HCT116 (cell line): ENCODE results near the gene ZSCAN25. TPM values are rescaled to one million over a fixed set of nuclear protein-coding genes. Genes with fewer than 3 reads are reported as not detected.

Source experiments
- ATAC-seq: fragments of 200-7000 bp; cut with Tn5 transposase; 2 replicates; pipeline ENCODE4 v1.9.1; 2020; ENCODE audit warnings: mild to moderate bottlenecking, moderate library complexity
- Bru-seq: library from RNA; stranded (reverse); fragments of 400-500 nt; gene quantifications from one replicate; lab custom pipeline; 2021; lab: Mats Ljungman, UMichigan
- BruChase-seq, 2 experiments: library from RNA; stranded (reverse); fragments of 400-500 nt; gene quantifications; one replicate each; lab custom pipeline; 2021; lab: Mats Ljungman, UMichigan
- BruUV-seq: library from RNA; stranded (reverse); fragments of 400-500 nt; replicated peaks from 2 replicates; lab custom pipeline; 2021; lab: Mats Ljungman, UMichigan
- CTCF ChIA-PET: fragments of 300-600 bp; sonication (Branson Sonifier 250); formaldehyde crosslinking; loops from one replicate; lab custom pipeline; 2021; ENCODE audit warnings: antibody characterized with exemption; lab: Charles Lee
- POLR2A ChIA-PET: fragments of 300-600, 350-600 bp; sonication (Branson Sonifier 250); formaldehyde crosslinking; loops from one replicate; lab custom pipeline; 2021; ENCODE audit warnings: antibody characterized with exemption; lab: Charles Lee
- RAD21 ChIA-PET, 2 experiments: fragments of 300-600 bp; sonication (Branson Sonifier 250); formaldehyde crosslinking; loops; one replicate each; lab custom pipeline; 2023; ENCODE audit warnings: low total read pairs in 2 of 2; ENCODE audit not compliant: uncharacterized antibody in 2 of 2, unreplicated experiment in 2 of 2, low non-redundant PET in 1 of 2; lab: Charles Lee
- DNase-seq: peaks from one replicate; pipeline ENCODE4 v3.0.0-alpha.2; 2010; ENCODE audit warnings: low read depth, low spot score
- H2AFZ ChIP-seq: fragments of 200-600 bp; shearing (Covaris generic), sonication (generic); 2 replicates; pipeline ENCODE4 v1.6.1; 2017; ENCODE audit warnings: low read depth, mixed run types, mixed read lengths, antibody characterized with exemption, low read length; ENCODE audit not compliant: poor library complexity, severe bottlenecking
- H3K27ac ChIP-seq: 2 replicates; pipeline ENCODE4 v1.5.1; 2012; ENCODE audit warnings: low read depth, low read length
- H3K27me3 ChIP-seq: fragments of 200-600 bp; sonication (generic); 2 replicates; pipeline ENCODE4 v1.6.1; 2016; ENCODE audit warnings: mixed run types, low read length, mixed read lengths; ENCODE audit not compliant: insufficient read depth
- H3K36me3 ChIP-seq, 2 experiments: fragments of 200-500 bp in 1 of 2; fragments of 200-600 bp in 1 of 2; sonication (Bioruptor generic) in 1 of 2; sonication (generic) in 1 of 2; 2 replicates each; pipeline versions ENCODE4 v1.5.1 to v1.6.1; 2014 to 2016; ENCODE audit warnings: low read length in 2 of 2, inconsistent platforms in 1 of 2, mixed read lengths in 1 of 2, mixed run types in 1 of 2; ENCODE audit not compliant: insufficient read depth in 2 of 2, control insufficient read depth in 1 of 2
- H3K4me1 ChIP-seq, 2 experiments: fragments of 200-600 bp in 1 of 2; sonication (generic) in 1 of 2; 2 replicates each; pipeline versions ENCODE4 v1.5.1 to v1.6.1; 2012 to 2017; ENCODE audit warnings: low read length in 2 of 2, inconsistent platforms in 1 of 2, mild to moderate bottlenecking in 1 of 2, mixed read lengths in 1 of 2, mixed run types in 1 of 2, moderate library complexity in 1 of 2; ENCODE audit not compliant: insufficient read depth in 2 of 2, control insufficient read depth in 1 of 2
- H3K4me2 ChIP-seq: fragments of 200-600 bp; sonication (generic); 2 replicates; pipeline ENCODE4 v1.6.1; 2017; ENCODE audit warnings: mixed run types, low read length, mixed read lengths
- H3K4me3 ChIP-seq, 2 experiments: fragments of 200-600 bp in 1 of 2; sonication (generic) in 1 of 2; replicated peaks in 1 of 2; 2 replicates each; pipeline ENCODE4 v1.5.1; 2011 to 2016; ENCODE audit warnings: low read length in 2 of 2, control low read depth in 1 of 2, low read depth in 1 of 2, mild to moderate bottlenecking in 1 of 2, mixed read lengths in 1 of 2, mixed run types in 1 of 2
- H3K79me2 ChIP-seq: fragments of 200-600 bp; sonication (generic); 2 replicates; pipeline ENCODE4 v1.6.1; 2017; ENCODE audit warnings: mild to moderate bottlenecking, mixed run types, low read length, moderate library complexity, mixed read lengths; ENCODE audit not compliant: insufficient read depth
- H3K9ac ChIP-seq: fragments of 200-600 bp; sonication (generic); 2 replicates; pipeline ENCODE4 v1.6.1; 2016; ENCODE audit warnings: low read length, mixed read lengths
- H3K9me2 ChIP-seq: fragments of 200-600 bp; sonication (generic), shearing (Covaris generic); 2 replicates; pipeline ENCODE4 v1.6.1; 2017; ENCODE audit warnings: mixed run types, mild to moderate bottlenecking, moderate library complexity; ENCODE audit not compliant: insufficient read depth
- H3K9me3 ChIP-seq, 2 experiments: fragments of 200-500 bp in 1 of 2; fragments of 200-600 bp in 1 of 2; sonication (Bioruptor generic) in 1 of 2; sonication (generic) in 1 of 2; 2 replicates each; pipeline ENCODE4 v1.6.1; 2014 to 2017; ENCODE audit warnings: low read length in 2 of 2, mixed read lengths in 2 of 2, inconsistent platforms in 1 of 2, low read depth in 1 of 2, mild to moderate bottlenecking in 1 of 2, mixed run types in 1 of 2, moderate library complexity in 1 of 2; ENCODE audit not compliant: control insufficient read depth in 1 of 2, insufficient read depth in 1 of 2
- H4K20me1 ChIP-seq: fragments of 200-600 bp; sonication (generic), shearing (Covaris generic); 2 replicates; pipeline ENCODE4 v1.6.1; 2017; ENCODE audit warnings: mixed run types, mild to moderate bottlenecking, moderate library complexity; ENCODE audit not compliant: insufficient read depth
- ATF3 ChIP-seq: IDR thresholded peaks from 2 replicates; pipeline ENCODE4 v1.6.1; 2012
- CBX3 ChIP-seq: IDR thresholded peaks from 2 replicates; pipeline ENCODE4 v1.6.1; 2012; ENCODE audit warnings: low read depth
- EGR1 ChIP-seq: IDR thresholded peaks from 2 replicates; pipeline ENCODE4 v1.6.1; 2012; ENCODE audit warnings: low read depth
- ELF1 ChIP-seq: IDR thresholded peaks from 2 replicates; pipeline ENCODE4 v1.6.1; 2012; ENCODE audit warnings: low read depth, borderline replicate concordance
- EZH2 ChIP-seq: fragments of 200-600 bp; sonication (generic); IDR thresholded peaks from 2 replicates; pipeline ENCODE4 v1.6.1; 2017; ENCODE audit warnings: antibody characterized with exemption, mixed run types
- EZH2phosphoT487 ChIP-seq: fragments of 200-600 bp; IDR thresholded peaks from 2 replicates; pipeline ENCODE4 v1.6.1; 2018; ENCODE audit warnings: antibody characterized with exemption, borderline replicate concordance
- JUND ChIP-seq: IDR thresholded peaks from 2 replicates; pipeline ENCODE4 v1.6.1; 2012
- POLR2A ChIP-seq: IDR thresholded peaks from 2 replicates; pipeline ENCODE4 v1.7.0; 2011; ENCODE audit warnings: borderline replicate concordance; ENCODE audit not compliant: insufficient read depth, insufficient read length; ENCODE audit errors: extremely low read depth
- POLR2AphosphoS5 ChIP-seq: IDR thresholded peaks from 2 replicates; pipeline ENCODE4 v1.6.1; 2011; ENCODE audit warnings: mild to moderate bottlenecking, low read depth, low read length, moderate library complexity
- RAD21 ChIP-seq: IDR thresholded peaks from 2 replicates; pipeline ENCODE4 v1.6.1; 2012; ENCODE audit warnings: low read depth, mild to moderate bottlenecking
- SIN3A ChIP-seq: IDR thresholded peaks from 2 replicates; pipeline ENCODE4 v1.6.1; 2012; ENCODE audit warnings: low read depth
- SP1 ChIP-seq: IDR thresholded peaks from 2 replicates; pipeline ENCODE4 v1.6.1; 2012; ENCODE audit warnings: low read depth
- SRF ChIP-seq: IDR thresholded peaks from 2 replicates; pipeline ENCODE4 v1.6.1; 2012; ENCODE audit warnings: low read depth
- TCF7L2 ChIP-seq: IDR thresholded peaks from 2 replicates; pipeline ENCODE4 v1.7.0; 2011; ENCODE audit warnings: borderline replicate concordance, inconsistent platforms; ENCODE audit not compliant: insufficient read depth, insufficient read length; ENCODE audit errors: extremely low read depth
- YY1 ChIP-seq: IDR thresholded peaks from 2 replicates; pipeline ENCODE4 v1.6.1; 2011; ENCODE audit warnings: low read length, low read depth, moderate library complexity, mild to moderate bottlenecking; ENCODE audit not compliant: insufficient replicate concordance; ENCODE audit errors: extremely low read depth
- ZFX ChIP-seq: fragments of 450-650 bp; IDR thresholded peaks from 2 replicates; pipeline ENCODE4 v1.6.1; 2017
- ZNF274 ChIP-seq: fragments of 200-500 bp; sonication (Bioruptor generic); IDR thresholded peaks from 2 replicates; pipeline ENCODE4 v1.6.1; 2014; ENCODE audit warnings: mild to moderate bottlenecking, low read depth, low read length, inconsistent platforms
- intact Hi-C: fragments of 100-400 bp; cut with micrococcal nuclease; formaldehyde crosslinking; loops from 2 replicates; pipeline ENCODE4 v1.10.0; 2022
- long read RNA-seq: library from polyadenylated mRNA; unstranded; transcript quantifications from one replicate; pipeline ENCODE4 v2.0.0, GENCODE V29; 2021; ENCODE audit not compliant: unreplicated experiment
- polyA plus RNA-seq: library from polyadenylated mRNA; unstranded; fragments of >200 nt; gene quantifications from 2 replicates; pipeline ENCODE4 v1.2.1, GENCODE V29; 2012; ENCODE audit warnings: missing spikeins
- total RNA-seq: library from RNA; stranded (reverse); gene quantifications from one replicate; pipeline ENCODE4 v1.2.1, GENCODE V29; 2021; ENCODE audit not compliant: unreplicated experiment
- TF ChIP-seq, protein P1 (sequence below): IDR thresholded peaks from 2 replicates; pipeline ENCODE4 v1.6.1; 2011; ENCODE audit warnings: mild to moderate bottlenecking, low read length, moderate library complexity; ENCODE audit not compliant: insufficient replicate concordance; ENCODE audit errors: extremely low read depth
- TF ChIP-seq, protein P2 (sequence below): IDR thresholded peaks from 2 replicates; pipeline ENCODE4 v1.6.1; 2012
- TF ChIP-seq, protein P3 (sequence below): IDR thresholded peaks from 2 replicates; pipeline ENCODE4 v1.6.1; 2012; ENCODE audit warnings: low read depth

The ZSCAN25 gene
- 14.0 TPM for total RNA-seq
- 5.4 and 5.8 TPM in 2 replicates for polyA plus RNA-seq
- Bru-seq, nascent RNA = percentile 83 among the genes with signal in this experiment
- percentile 78 among the genes with signal in this experiment for BruChase-seq, experiment 1, labeled RNA remaining after a 6-hour chase
- BruChase-seq, experiment 2, labeled RNA remaining after a 2-hour chase = percentile 86 among the genes with signal in this experiment
- long read RNA-seq, full-length matches to known transcripts = 3 of 17 reads
- long read RNA-seq, partial matches to known transcripts = 0 of 17 reads
- long read RNA-seq, other reads (novel, unspliced or antisense) = 14 of 17 reads

DNA sequence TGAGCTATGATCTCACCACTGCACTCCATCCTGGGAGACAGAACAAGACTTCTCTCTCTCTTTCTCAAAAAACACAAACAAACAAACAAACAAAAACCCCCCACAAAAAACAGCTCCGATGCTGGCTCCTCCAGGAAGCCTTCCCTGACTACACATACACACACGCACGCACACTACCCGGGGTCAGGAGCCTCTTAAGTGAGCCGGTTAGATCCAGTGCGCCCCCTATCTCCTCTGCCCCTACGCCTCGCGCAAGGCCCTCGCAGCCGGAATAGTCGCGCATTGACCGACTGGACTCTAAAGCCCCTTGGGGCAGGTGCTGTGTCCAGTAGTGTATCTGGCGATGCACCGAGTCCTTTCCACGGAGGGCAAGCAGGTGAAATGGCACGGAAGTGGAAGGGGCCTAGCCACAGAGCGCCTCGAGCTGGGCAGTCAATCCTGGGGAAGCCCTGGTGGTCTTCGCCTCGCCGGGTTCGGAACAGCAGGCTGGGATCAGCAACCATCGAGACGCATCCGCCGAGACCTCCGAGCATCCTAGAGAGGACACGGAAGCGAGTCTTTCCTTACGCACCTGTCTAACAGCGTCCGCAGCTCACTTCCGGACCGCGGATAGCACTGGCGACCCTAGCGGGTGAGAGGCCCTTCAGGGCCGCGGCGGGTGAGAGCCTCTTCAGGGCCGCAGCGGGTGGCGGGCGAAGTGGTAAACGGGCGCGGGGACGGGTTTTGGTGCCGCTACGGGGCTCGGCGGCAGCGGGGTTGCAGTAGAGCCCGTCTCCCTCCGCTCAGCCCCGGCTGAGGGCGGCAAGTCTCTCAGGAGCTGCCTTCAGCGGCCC lies at the start of gene ZSCAN25:
TSS of gene ZSCAN25 (plus strand) at position 588 of the 833 bp plus-strand sequence. CDS start 2,661 bp downstream, outside the sequence.
- H2AFZ ChIP-seq = peak within 1 kb of the TSS; percentile 75
- H3K36me3 ChIP-seq = peaks cover 23 to 27% of the 10 kb centered on the region in 2 experiments; a peak in 3 of 4 replicates
- H3K9me2 ChIP-seq = no peaks in the 10 kb centered on the region
- BruUV-seq = TSS peak; percentile 66
- H3K27me3 ChIP-seq = no peaks in the 10 kb centered on the region
- intact Hi-C loops = loop anchor here (5.0 to 10.0 kb wide), 3 partner anchors 59 to 114 kb away; partner anchors contain the start of genes ZKSCAN5, ZNF394 and ZNF655
- peak within 1 kb of the TSS; percentile 61 for H3K27ac ChIP-seq
- ChIA-PET POLR2A (interaction anchor here (0.7 to 1.9 kb wide), 6 partner anchors 9 to 145 kb away, joined by 3 to 6 read pairs (median 4); partner anchors contain the start of genes ZKSCAN5, ZNF394 and ZNF655), RAD21 (no interaction called here), CTCF (no interaction called here)
- peak; percentile 91 for DNase-seq
- peak within 1 kb of the TSS; percentile 99 for H3K4me3 ChIP-seq
- H3K4me1 ChIP-seq = peaks cover 9 to 24% of the 10 kb centered on the region in 2 experiments
- H3K4me2 ChIP-seq = peak within 1 kb of the TSS; percentile 92
- peak within 1 kb of the TSS; percentile 97 for H3K9ac ChIP-seq
- ATAC-seq = peak; percentile 94
- no peaks in the 10 kb centered on the region for H4K20me1 ChIP-seq
- H3K79me2 ChIP-seq = peaks cover 42% of the 10 kb centered on the region
- no peaks in the 10 kb centered on the region for H3K9me3 ChIP-seq
- peak; percentile 81; the same call in 1 of the 2 replicates for TF ChIP-seq CBX3
- peak; percentile 65 for TF ChIP-seq RAD21
- TF ChIP-seq SIN3A = peak; percentile 84
- peak; percentile 83 for TF ChIP-seq ELF1
- peak; percentile 93 for TF ChIP-seq POLR2AphosphoS5
- no peak for TF ChIP-seq ATF3
- TF ChIP-seq EGR1 = no peak
- TF ChIP-seq, protein P1, sequence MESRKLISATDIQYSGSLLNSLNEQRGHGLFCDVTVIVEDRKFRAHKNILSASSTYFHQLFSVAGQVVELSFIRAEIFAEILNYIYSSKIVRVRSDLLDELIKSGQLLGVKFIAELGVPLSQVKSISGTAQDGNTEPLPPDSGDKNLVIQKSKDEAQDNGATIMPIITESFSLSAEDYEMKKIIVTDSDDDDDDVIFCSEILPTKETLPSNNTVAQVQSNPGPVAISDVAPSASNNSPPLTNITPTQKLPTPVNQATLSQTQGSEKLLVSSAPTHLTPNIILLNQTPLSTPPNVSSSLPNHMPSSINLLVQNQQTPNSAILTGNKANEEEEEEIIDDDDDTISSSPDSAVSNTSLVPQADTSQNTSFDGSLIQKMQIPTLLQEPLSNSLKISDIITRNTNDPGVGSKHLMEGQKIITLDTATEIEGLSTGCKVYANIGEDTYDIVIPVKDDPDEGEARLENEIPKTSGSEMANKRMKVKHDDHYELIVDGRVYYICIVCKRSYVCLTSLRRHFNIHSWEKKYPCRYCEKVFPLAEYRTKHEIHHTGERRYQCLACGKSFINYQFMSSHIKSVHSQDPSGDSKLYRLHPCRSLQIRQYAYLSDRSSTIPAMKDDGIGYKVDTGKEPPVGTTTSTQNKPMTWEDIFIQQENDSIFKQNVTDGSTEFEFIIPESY = peak; percentile 14
- TF ChIP-seq YY1 = peak; percentile 61
- no peak for TF ChIP-seq SP1
- TF ChIP-seq, protein P2, sequence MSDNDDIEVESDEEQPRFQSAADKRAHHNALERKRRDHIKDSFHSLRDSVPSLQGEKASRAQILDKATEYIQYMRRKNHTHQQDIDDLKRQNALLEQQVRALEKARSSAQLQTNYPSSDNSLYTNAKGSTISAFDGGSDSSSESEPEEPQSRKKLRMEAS = peak; percentile 81
- TF ChIP-seq ZFX = peak; percentile 92
- TF ChIP-seq, protein P3, sequence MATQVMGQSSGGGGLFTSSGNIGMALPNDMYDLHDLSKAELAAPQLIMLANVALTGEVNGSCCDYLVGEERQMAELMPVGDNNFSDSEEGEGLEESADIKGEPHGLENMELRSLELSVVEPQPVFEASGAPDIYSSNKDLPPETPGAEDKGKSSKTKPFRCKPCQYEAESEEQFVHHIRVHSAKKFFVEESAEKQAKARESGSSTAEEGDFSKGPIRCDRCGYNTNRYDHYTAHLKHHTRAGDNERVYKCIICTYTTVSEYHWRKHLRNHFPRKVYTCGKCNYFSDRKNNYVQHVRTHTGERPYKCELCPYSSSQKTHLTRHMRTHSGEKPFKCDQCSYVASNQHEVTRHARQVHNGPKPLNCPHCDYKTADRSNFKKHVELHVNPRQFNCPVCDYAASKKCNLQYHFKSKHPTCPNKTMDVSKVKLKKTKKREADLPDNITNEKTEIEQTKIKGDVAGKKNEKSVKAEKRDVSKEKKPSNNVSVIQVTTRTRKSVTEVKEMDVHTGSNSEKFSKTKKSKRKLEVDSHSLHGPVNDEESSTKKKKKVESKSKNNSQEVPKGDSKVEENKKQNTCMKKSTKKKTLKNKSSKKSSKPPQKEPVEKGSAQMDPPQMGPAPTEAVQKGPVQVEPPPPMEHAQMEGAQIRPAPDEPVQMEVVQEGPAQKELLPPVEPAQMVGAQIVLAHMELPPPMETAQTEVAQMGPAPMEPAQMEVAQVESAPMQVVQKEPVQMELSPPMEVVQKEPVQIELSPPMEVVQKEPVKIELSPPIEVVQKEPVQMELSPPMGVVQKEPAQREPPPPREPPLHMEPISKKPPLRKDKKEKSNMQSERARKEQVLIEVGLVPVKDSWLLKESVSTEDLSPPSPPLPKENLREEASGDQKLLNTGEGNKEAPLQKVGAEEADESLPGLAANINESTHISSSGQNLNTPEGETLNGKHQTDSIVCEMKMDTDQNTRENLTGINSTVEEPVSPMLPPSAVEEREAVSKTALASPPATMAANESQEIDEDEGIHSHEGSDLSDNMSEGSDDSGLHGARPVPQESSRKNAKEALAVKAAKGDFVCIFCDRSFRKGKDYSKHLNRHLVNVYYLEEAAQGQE = no peak
- TF ChIP-seq ZNF274 = no peak
- TF ChIP-seq EZH2phosphoT487 = no peak
- TF ChIP-seq POLR2A = peak; percentile 77
- no peak for TF ChIP-seq EZH2
- TF ChIP-seq SRF = no peak
- no peak for TF ChIP-seq TCF7L2
- no peak; the same call in 1 of the 2 replicates for TF ChIP-seq JUND
